Osteoblast (primary cell): Measurements from ENCODE around the gene POLDIP3. TPM values are rescaled to one million over a fixed set of nuclear protein-coding genes. Genes with fewer than 3 reads are reported as not detected.

Experiments used
- DNase-seq: peaks from one replicate; pipeline ENCODE4 v3.0.0; 2011; ENCODE audit warnings: low spot score, mixed read lengths; ENCODE audit not compliant: insufficient read length; ENCODE audit errors: missing footprints
- H2AFZ ChIP-seq: 2 replicates; pipeline ENCODE4 v1.6.0; 2011; ENCODE audit warnings: mild to moderate bottlenecking, low read length
- H3K27ac ChIP-seq: 2 replicates; pipeline ENCODE4 v1.5.1; 2011; ENCODE audit warnings: mild to moderate bottlenecking, low read depth, low read length, moderate library complexity
- H3K27me3 ChIP-seq: 2 replicates; pipeline ENCODE4 v1.6.0; 2012; ENCODE audit warnings: mild to moderate bottlenecking, control low read depth, inconsistent platforms, low read length, moderate library complexity; ENCODE audit not compliant: insufficient read depth
- H3K36me3 ChIP-seq: 2 replicates; pipeline ENCODE4 v1.5.1; 2011; ENCODE audit warnings: mild to moderate bottlenecking, low read length, control low read depth, moderate library complexity; ENCODE audit not compliant: insufficient read depth
- H3K4me1 ChIP-seq: 2 replicates; pipeline ENCODE4 v1.5.1; 2011; ENCODE audit warnings: mild to moderate bottlenecking, low read length, control low read depth, moderate library complexity; ENCODE audit not compliant: insufficient read depth
- H3K4me2 ChIP-seq: 2 replicates; pipeline ENCODE4 v1.6.0; 2011; ENCODE audit warnings: mild to moderate bottlenecking, low read length; ENCODE audit not compliant: insufficient read depth
- H3K4me3 ChIP-seq: fragments of 200-600 bp; sonication (generic); 3 replicates; pipeline ENCODE4 v1.5.1; 2012; ENCODE audit warnings: mild to moderate bottlenecking, low read length, inconsistent platforms; ENCODE audit not compliant: insufficient read depth
- H3K79me2 ChIP-seq: 2 replicates; pipeline ENCODE4 v1.6.0; 2012; ENCODE audit warnings: mild to moderate bottlenecking, low read length, control low read depth, inconsistent platforms; ENCODE audit not compliant: insufficient read depth
- H3K9me3 ChIP-seq: 2 replicates; pipeline ENCODE4 v1.5.1; 2011; ENCODE audit warnings: low read depth, low read length, control low read depth
- H4K20me1 ChIP-seq: 2 replicates; pipeline ENCODE4 v1.6.0; 2012; ENCODE audit warnings: mild to moderate bottlenecking, low read length, control low read depth; ENCODE audit not compliant: insufficient read depth
- total RNA-seq: library from RNA; depleted of rRNA; stranded (reverse); fragments of >200 nt; gene quantifications from 2 replicates; pipeline ENCODE4 v1.2.3, GENCODE V29; 2012
- TF ChIP-seq, protein P1 (sequence below): IDR thresholded peaks from 2 replicates; pipeline ENCODE4 v1.5.1; 2011; ENCODE audit warnings: mild to moderate bottlenecking, low read depth, low read length, moderate library complexity; ENCODE audit errors: extremely low read depth

The POLDIP3 gene
- total RNA-seq, 1 donor, result 22.4 TPM

GRCh38 chr22:42625416-42625815, 10.7 kb upstream of the POLDIP3 start:
- Histone ChIP-seq H4K20me1 (peaks cover 5% of the 10 kb centered on the region), H3K9me3 (no peaks in the 10 kb centered on the region), H3K27ac (no peak overlapping the region), H3K27me3 (no peaks in the 10 kb centered on the region), H2AFZ (no peak overlapping the region), H3K4me3 (no peak overlapping the region), H3K36me3 (peaks cover 59% of the 10 kb centered on the region), H3K4me2 (no peak overlapping the region), H3K4me1 (peaks cover 23% of the 10 kb centered on the region), H3K79me2 (peaks cover 4% of the 10 kb centered on the region)
- TF ChIP-seq, protein P1, sequence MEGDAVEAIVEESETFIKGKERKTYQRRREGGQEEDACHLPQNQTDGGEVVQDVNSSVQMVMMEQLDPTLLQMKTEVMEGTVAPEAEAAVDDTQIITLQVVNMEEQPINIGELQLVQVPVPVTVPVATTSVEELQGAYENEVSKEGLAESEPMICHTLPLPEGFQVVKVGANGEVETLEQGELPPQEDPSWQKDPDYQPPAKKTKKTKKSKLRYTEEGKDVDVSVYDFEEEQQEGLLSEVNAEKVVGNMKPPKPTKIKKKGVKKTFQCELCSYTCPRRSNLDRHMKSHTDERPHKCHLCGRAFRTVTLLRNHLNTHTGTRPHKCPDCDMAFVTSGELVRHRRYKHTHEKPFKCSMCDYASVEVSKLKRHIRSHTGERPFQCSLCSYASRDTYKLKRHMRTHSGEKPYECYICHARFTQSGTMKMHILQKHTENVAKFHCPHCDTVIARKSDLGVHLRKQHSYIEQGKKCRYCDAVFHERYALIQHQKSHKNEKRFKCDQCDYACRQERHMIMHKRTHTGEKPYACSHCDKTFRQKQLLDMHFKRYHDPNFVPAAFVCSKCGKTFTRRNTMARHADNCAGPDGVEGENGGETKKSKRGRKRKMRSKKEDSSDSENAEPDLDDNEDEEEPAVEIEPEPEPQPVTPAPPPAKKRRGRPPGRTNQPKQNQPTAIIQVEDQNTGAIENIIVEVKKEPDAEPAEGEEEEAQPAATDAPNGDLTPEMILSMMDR, result no peak
- DNase-seq, result peak; percentile 36

DNA sequence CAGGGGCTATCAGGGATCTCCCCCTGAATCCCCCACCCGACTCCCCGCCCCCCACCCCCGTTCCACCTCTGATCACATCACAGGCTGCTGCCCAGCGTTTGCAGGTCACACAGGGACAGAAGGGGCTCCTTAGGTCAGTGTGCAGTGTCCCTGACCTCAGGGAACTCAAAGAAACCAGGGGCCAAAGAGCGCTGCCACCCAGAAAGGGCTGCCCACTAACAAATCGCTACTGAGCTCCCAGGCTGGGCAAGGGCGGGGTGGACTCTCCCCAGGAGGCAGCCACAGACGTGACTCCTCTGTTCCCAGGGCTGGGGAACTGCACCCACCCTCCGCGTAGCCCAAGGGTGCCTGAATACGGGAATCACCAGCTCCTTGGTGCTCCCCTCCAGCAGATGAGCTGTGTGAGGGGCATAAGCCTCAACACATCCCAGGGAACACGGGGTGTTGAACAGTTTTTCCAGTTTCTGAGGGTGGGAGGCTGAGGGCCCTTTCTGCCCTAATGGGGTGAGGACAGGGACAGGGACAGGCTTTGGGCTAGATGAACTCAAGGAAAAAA, 9.9 kb upstream of the POLDIP3 start:
- Histone ChIP-seq H3K4me3 (no peak overlapping the region), H3K79me2 (no peaks in the 10 kb centered on the region), H3K9me3 (no peaks in the 10 kb centered on the region), H4K20me1 (peaks cover 5% of the 10 kb centered on the region), H3K27me3 (no peaks in the 10 kb centered on the region), H3K4me1 (peaks cover 29% of the 10 kb centered on the region), H3K27ac (no peak overlapping the region), H2AFZ (no peak overlapping the region), H3K36me3 (peaks cover 53% of the 10 kb centered on the region), H3K4me2 (no peak overlapping the region)
- DNase-seq, result peak; percentile 71
- TF ChIP-seq, protein P1, result no peak

GRCh38 chr22:42623756-42624441, 9.2 kb upstream of the POLDIP3 start:
- H3K36me3 ChIP-seq, result peaks cover 53% of the 10 kb centered on the region
- H3K27me3 ChIP-seq, result no peaks in the 10 kb centered on the region
- H3K79me2 ChIP-seq, result no peaks in the 10 kb centered on the region
- peaks cover 5% of the 10 kb centered on the region for H4K20me1 ChIP-seq
- peak; percentile 56 for DNase-seq
- no peak overlapping the region for H3K4me2 ChIP-seq
- H3K27ac ChIP-seq, result no peak overlapping the region
- no peaks in the 10 kb centered on the region for H3K9me3 ChIP-seq
- TF ChIP-seq, protein P1, result no peak
- no peak overlapping the region for H3K4me3 ChIP-seq
- H3K4me1 ChIP-seq, result peaks cover 29% of the 10 kb centered on the region
- H2AFZ ChIP-seq, result no peak overlapping the region

DNA sequence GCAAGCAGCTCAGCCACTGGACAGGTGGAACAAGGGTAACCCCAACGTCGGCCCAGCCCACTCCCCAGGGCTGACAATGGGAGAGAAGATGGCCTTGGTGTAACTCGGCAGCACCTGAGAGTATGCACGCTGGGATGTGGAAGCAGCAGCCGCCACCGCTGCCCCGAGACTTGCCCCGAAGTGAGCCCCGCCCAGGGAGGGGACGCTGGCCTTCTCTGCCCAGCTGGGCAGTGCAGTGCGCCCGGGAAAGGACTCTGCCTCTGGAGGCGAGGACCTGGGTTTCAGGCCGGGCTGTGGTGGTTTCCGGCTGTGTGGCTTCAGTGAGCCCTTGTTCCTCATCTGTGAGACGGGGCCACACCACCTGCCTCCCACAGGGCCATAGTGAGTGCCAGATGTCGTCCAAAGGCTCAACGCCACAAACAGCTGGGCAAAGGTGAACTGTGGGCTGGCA, 8.6 kb upstream of the POLDIP3 start:
- peaks cover 48% of the 10 kb centered on the region for H3K36me3 ChIP-seq
- no peak overlapping the region for H3K4me3 ChIP-seq
- H3K4me2 ChIP-seq, result no peak overlapping the region
- peaks cover 5% of the 10 kb centered on the region for H4K20me1 ChIP-seq
- TF ChIP-seq, protein P1, result no peak
- H3K9me3 ChIP-seq, result no peaks in the 10 kb centered on the region
- no peak overlapping the region for H3K27ac ChIP-seq
- H3K4me1 ChIP-seq, result peaks cover 29% of the 10 kb centered on the region
- H3K27me3 ChIP-seq, result no peaks in the 10 kb centered on the region
- no peak overlapping the region for H2AFZ ChIP-seq
- DNase-seq, result peak; percentile 76
- no peaks in the 10 kb centered on the region for H3K79me2 ChIP-seq
